Measurements from ENCODE around the gene TFF2. TPM values are rescaled to one million over a fixed set of nuclear protein-coding genes. Genes with fewer than 3 reads are reported as not detected.

Gene TFF2, protein sequence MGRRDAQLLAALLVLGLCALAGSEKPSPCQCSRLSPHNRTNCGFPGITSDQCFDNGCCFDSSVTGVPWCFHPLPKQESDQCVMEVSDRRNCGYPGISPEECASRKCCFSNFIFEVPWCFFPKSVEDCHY
- total RNA-seq (not detected), polyA plus RNA-seq (not detected)

DNA sequence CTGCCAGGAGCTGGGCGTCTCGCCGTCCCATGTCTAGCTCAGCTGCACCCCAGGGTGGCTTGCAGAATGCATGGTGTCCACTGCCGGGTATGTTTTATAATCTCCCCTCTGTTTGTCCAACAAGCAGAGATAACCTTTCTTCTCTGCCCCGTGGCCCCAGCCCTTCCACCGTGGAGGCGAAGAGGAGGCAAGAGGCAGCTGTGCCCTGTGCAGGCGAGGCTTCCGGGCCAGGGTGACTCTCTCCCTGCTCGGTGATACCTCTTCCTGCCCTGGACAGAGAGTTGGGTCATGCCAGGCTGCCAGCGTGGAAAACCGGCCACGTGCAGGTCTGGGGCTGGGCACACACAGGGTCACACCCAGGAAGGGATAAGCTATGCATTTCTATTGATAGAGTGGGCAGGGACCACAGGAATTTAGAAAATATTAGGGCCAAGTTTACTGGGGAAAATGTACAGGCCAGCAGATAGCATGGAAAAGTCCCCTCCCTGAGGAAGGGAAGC is at the start of gene TFF2:
Gene TFF2, minus strand, starts transcription at position 68 of the 500 bp plus-strand sequence. Its CDS starts 37 bp downstream, at position 31.
- peaks cover 0 to 20% (median 0%) of the 10 kb centered on the region in 3 donors for H3K36me3 Mint-ChIP-seq
- Histone ChIP-seq H3K4me1 (ENCODE audit: insufficient read depth, low read length) (no peaks in the 10 kb centered on the region), H3K27me3 (ENCODE audit: insufficient read depth, low read length, poor library complexity, severe bottlenecking) (no peaks in the 10 kb centered on the region), H3K4me3 (ENCODE audit: low read length) (no peak within 1 kb of the TSS), H3K9me3 (ENCODE audit: low read length) (no peaks in the 10 kb centered on the region), H3K36me3 (ENCODE audit: insufficient read depth, low read length) (no peaks in the 10 kb centered on the region), H3K27ac (ENCODE audit: low read depth, low read length) (no peak within 1 kb of the TSS)
- no peaks in the 10 kb centered on the region for H3K4me1 Mint-ChIP-seq
- ChIA-PET CTCF (no interaction called here), POLR2A (no interaction called here)
- H3K9me3 Mint-ChIP-seq, result peaks cover 14 to 24% (median 16%) of the 10 kb centered on the region in 5 donors
- H3K4me3 Mint-ChIP-seq, result no peak within 1 kb of the TSS
- H3K27ac Mint-ChIP-seq, result peak within 1 kb of the TSS in 1 of 8 donors; percentile 43
- peaks cover 3 to 10% of the 10 kb centered on the region in 2 donors for H3K27me3 Mint-ChIP-seq
- no peak for DNase-seq

DNA sequence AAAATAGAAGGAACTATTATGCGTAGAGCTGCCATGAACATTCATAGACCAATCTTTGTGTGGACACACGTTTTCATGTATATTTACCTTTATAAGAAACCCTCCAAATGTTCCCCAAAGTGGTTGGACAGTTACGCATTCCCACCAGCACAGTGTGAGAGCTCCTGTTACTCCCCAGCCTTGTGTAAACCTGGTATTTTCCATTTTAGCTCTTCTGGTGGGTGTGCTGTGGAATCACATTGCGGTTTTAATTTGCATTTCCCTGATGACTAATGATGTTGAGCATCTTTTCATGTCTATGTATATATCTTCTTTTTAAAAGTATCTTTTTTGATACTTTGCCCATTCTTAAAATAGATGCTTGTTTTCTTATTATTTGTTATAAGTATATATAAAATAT is 49.7 kb upstream of the TFF2 start:
- Histone ChIP-seq H3K4me3 (ENCODE audit: low read length) (no peak overlapping the region), H3K27ac (ENCODE audit: low read depth, low read length) (no peak overlapping the region), H3K4me1 (ENCODE audit: insufficient read depth, low read length) (peaks cover 42% of the 10 kb centered on the region), H3K9me3 (ENCODE audit: low read length) (no peaks in the 10 kb centered on the region), H3K27me3 (ENCODE audit: insufficient read depth, low read length, poor library complexity, severe bottlenecking) (no peaks in the 10 kb centered on the region), H3K36me3 (ENCODE audit: insufficient read depth, low read length) (no peaks in the 10 kb centered on the region)
- Mint-ChIP-seq H3K4me3 (peak overlapping the region in 3 of 7 donors; percentile 36 to 44 (median 41)), H3K27me3 (peaks cover 0 to 2% of the 10 kb centered on the region in 2 donors), H3K36me3 (peaks cover 0 to 12% (median 0%) of the 10 kb centered on the region in 3 donors), H3K4me1 (peaks cover 34 to 61% (median 49%) of the 10 kb centered on the region in 3 donors), H3K9me3 (peaks cover 0 to 6% (median 4%) of the 10 kb centered on the region in 5 donors), H3K27ac (peak overlapping the region in 3 of 8 donors; percentile 17 to 83 (median 50))
- ChIA-PET POLR2A (interaction anchor here (0.6 kb wide), 1 partner anchor 73 kb away, joined by 3 read pairs; no protein-coding TSS in a partner anchor), CTCF (interaction anchor here (1.1 kb wide), 1 partner anchor 37 kb away, joined by 3 read pairs; no protein-coding TSS in a partner anchor)
- DNase-seq, result no peak

GRCh38 chr21:42398436-42399028 is 47.7 kb upstream of the TFF2 start:
- Histone ChIP-seq H3K27ac (ENCODE audit: low read depth, low read length) (no peak overlapping the region), H3K36me3 (ENCODE audit: insufficient read depth, low read length) (no peaks in the 10 kb centered on the region), H3K4me3 (ENCODE audit: low read length) (no peak overlapping the region), H3K9me3 (ENCODE audit: low read length) (no peaks in the 10 kb centered on the region), H3K4me1 (ENCODE audit: insufficient read depth, low read length) (peaks cover 45% of the 10 kb centered on the region), H3K27me3 (ENCODE audit: insufficient read depth, low read length, poor library complexity, severe bottlenecking) (no peaks in the 10 kb centered on the region)
- Mint-ChIP-seq H3K9me3 (peaks cover 0 to 6% (median 4%) of the 10 kb centered on the region in 5 donors), H3K27ac (peak overlapping the region in 2 of 8 donors; percentile 26 to 61), H3K4me1 (peaks cover 28 to 58% (median 48%) of the 10 kb centered on the region in 3 donors), H3K4me3 (no peak overlapping the region), H3K27me3 (peaks cover 0 to 2% of the 10 kb centered on the region in 2 donors), H3K36me3 (no peaks in the 10 kb centered on the region)
- DNase-seq, result no peak
- ChIA-PET POLR2A (no interaction called here), CTCF (interaction anchor here (0.9 to 1.5 kb wide), 2 partner anchors 17 to 26 kb away, joined by 3 to 5 read pairs; no protein-coding TSS in a partner anchor)

- H3K4me3 Mint-ChIP-seq, result no peak overlapping the region
- no peak overlapping the region for H3K27ac ChIP-seq (ENCODE audit: low read depth, low read length)
- H3K27me3 ChIP-seq (ENCODE audit: insufficient read depth, low read length, poor library complexity, severe bottlenecking), result no peaks in the 10 kb centered on the region
- no peaks in the 10 kb centered on the region for H3K36me3 ChIP-seq (ENCODE audit: insufficient read depth, low read length)
- POLR2A ChIA-PET, result no interaction called here
- H3K4me1 ChIP-seq (ENCODE audit: insufficient read depth, low read length), result peaks cover 45% of the 10 kb centered on the region
- peak in 1 of 5 donors; percentile 19 for DNase-seq
- peaks cover 0 to 6% (median 4%) of the 10 kb centered on the region in 5 donors for H3K9me3 Mint-ChIP-seq
- H3K9me3 ChIP-seq (ENCODE audit: low read length), result no peaks in the 10 kb centered on the region
- CTCF ChIA-PET, result interaction anchor here (0.9 kb wide), 1 partner anchor 27 kb away, joined by 3 read pairs; no protein-coding TSS in a partner anchor
- peaks cover 0 to 2% of the 10 kb centered on the region in 2 donors for H3K27me3 Mint-ChIP-seq
- no peak overlapping the region for H3K4me3 ChIP-seq (ENCODE audit: low read length)
- H3K27ac Mint-ChIP-seq, result peak overlapping the region in 3 of 8 donors; percentile 2 to 66 (median 26)
- peaks cover 30 to 58% (median 50%) of the 10 kb centered on the region in 3 donors for H3K4me1 Mint-ChIP-seq
- no peaks in the 10 kb centered on the region for H3K36me3 Mint-ChIP-seq
These were observed 47.1 kb upstream of the TFF2 start for GRCh38 chr21:42397746-42398394.

- CTCF ChIA-PET, result interaction anchor here (0.9 kb wide), 1 partner anchor 28 kb away, joined by 3 read pairs; no protein-coding TSS in a partner anchor
- Mint-ChIP-seq H3K4me1 (peaks cover 30 to 58% (median 50%) of the 10 kb centered on the region in 3 donors), H3K9me3 (peaks cover 0 to 6% (median 4%) of the 10 kb centered on the region in 5 donors), H3K27ac (peak overlapping the region in 1 of 8 donors; percentile 2), H3K4me3 (no peak overlapping the region), H3K36me3 (no peaks in the 10 kb centered on the region), H3K27me3 (peaks cover 0 to 2% of the 10 kb centered on the region in 2 donors)
- Histone ChIP-seq H3K27ac (ENCODE audit: low read depth, low read length) (no peak overlapping the region), H3K27me3 (ENCODE audit: insufficient read depth, low read length, poor library complexity, severe bottlenecking) (no peaks in the 10 kb centered on the region), H3K36me3 (ENCODE audit: insufficient read depth, low read length) (no peaks in the 10 kb centered on the region), H3K4me1 (ENCODE audit: insufficient read depth, low read length) (peaks cover 45% of the 10 kb centered on the region), H3K4me3 (ENCODE audit: low read length) (no peak overlapping the region), H3K9me3 (ENCODE audit: low read length) (no peaks in the 10 kb centered on the region)
- no peak for DNase-seq
- POLR2A ChIA-PET, result no interaction called here
These were observed 46.3 kb upstream of the TFF2 start for GRCh38 chr21:42396799-42397745.

- Histone ChIP-seq H3K27ac (ENCODE audit: low read depth, low read length) (no peak within 1 kb of the TSS), H3K36me3 (ENCODE audit: insufficient read depth, low read length) (no peaks in the 10 kb centered on the region), H3K4me1 (ENCODE audit: insufficient read depth, low read length) (peaks cover 35% of the 10 kb centered on the region), H3K27me3 (ENCODE audit: insufficient read depth, low read length, poor library complexity, severe bottlenecking) (no peaks in the 10 kb centered on the region), H3K4me3 (ENCODE audit: low read length) (no peak within 1 kb of the TSS), H3K9me3 (ENCODE audit: low read length) (no peaks in the 10 kb centered on the region)
- ChIA-PET CTCF (no interaction called here), POLR2A (interaction anchor here (0.6 kb wide), 1 partner anchor 8 kb away, joined by 3 read pairs; the partner anchor contains the start of gene UBASH3A)
- Mint-ChIP-seq H3K4me1 (peaks cover 26 to 54% (median 46%) of the 10 kb centered on the region in 3 donors), H3K27ac (peak within 1 kb of the TSS in 4 of 8 donors; percentile 42 to 55 (median 49)), H3K27me3 (peaks cover 0 to 2% of the 10 kb centered on the region in 2 donors), H3K4me3 (no peak within 1 kb of the TSS), H3K9me3 (no peaks in the 10 kb centered on the region), H3K36me3 (no peaks in the 10 kb centered on the region)
- no peak for DNase-seq
These were observed 45.3 kb upstream of the TFF2 start, which contains the start of gene TMPRSS3 for GRCh38 chr21:42395905-42396651. TSS of gene TMPRSS3 (minus strand) at chr21:42396052. CDS start at chr21:42395417, 635 bp downstream.
